Thoracic aorta (tissue), 2 donors: ENCODE results near the gene TMSB4X. TPM values are rescaled to one million over a fixed set of nuclear protein-coding genes. Genes with fewer than 3 reads are reported as not detected.

Source experiments
- ATAC-seq: fragments of 150-250 bp; one replicate; pipeline ENCODE4 v1.8.0; 2017; ENCODE audit warnings: low read depth; ENCODE audit not compliant: insufficient number of reproducible peaks, low FRiP score
- DNase-seq: peaks from one replicate; pipeline ENCODE4 v3.0.0-alpha.2; 2020; ENCODE audit warnings: low spot score
- H3K27ac ChIP-seq, 2 donors: fragments of 200-600 bp; sonication (generic); 1 replicate in 1 of 2; 2 replicates in 1 of 2; pipeline ENCODE4 v1.5.1; 2016; ENCODE audit warnings: mild to moderate bottlenecking in 2 of 2, moderate library complexity in 2 of 2
- H3K27me3 ChIP-seq: fragments of 200-600 bp; sonication (generic); replicated peaks from 2 replicates; pipeline ENCODE4 v1.6.0; 2016; ENCODE audit warnings: mild to moderate bottlenecking; ENCODE audit not compliant: insufficient read depth
- H3K36me3 ChIP-seq: fragments of 200-600 bp; sonication (generic); one replicate; pipeline ENCODE4 v1.5.1; 2016
- H3K4me1 ChIP-seq, 2 donors: fragments of 200-600 bp; sonication (generic); 1 replicate in 1 of 2; 2 replicates in 1 of 2; pipeline versions ENCODE4 v1.5.1 to v1.6.0; 2016; ENCODE audit warnings: low read depth in 2 of 2, mild to moderate bottlenecking in 1 of 2; ENCODE audit not compliant: control insufficient read depth in 1 of 2
- H3K4me3 ChIP-seq: fragments of 200-600 bp; sonication (generic); 2 replicates; pipeline ENCODE4 v1.5.1; 2016; ENCODE audit warnings: mild to moderate bottlenecking
- H3K9me3 ChIP-seq: fragments of 200-600 bp; sonication (generic); 2 replicates; pipeline ENCODE4 v1.5.1; 2016
- total RNA-seq, 2 donors: library from RNA; depleted of rRNA; stranded (reverse); fragments of >200 nt; gene quantifications; one replicate each; pipeline versions ENCODE4 v1.1.0 to v1.2.3, GENCODE V29; 2016
- TF ChIP-seq, protein P1 (sequence below): fragments of 200-600 bp; sonication (generic); IDR thresholded peaks from one replicate; pipeline ENCODE4 v1.5.1; 2019; ENCODE audit warnings: antibody characterized with exemption

TMSB4X gene
- total RNA-seq, 2 donors from 2014 or later: 3,886 to 3,920 TPM

DNA sequence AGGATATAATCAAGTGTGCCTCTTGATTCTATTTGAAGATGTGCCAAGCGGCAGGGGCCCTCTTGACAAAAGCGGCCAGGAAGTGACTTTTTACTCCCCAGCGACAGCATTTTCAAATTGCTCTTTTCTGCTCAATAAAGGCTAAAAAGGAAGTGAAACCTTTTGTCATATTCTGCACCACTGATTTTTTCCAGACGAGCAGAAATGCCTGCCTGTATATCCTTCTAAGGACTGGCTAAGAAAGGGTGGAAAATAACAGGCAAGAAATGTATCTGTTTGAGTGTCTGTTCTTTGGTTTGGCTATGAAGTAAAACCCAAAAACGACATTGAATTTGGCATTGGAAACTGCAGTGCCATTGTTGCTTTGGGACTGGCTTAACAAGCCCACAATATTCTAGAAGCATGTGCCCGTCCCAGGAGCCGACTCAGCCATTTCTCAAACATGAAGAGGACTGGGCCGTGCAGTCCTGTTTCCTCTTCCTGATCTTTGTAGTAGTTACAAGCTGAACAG, 25.4 kb downstream of the TMSB4X start:
- ATAC-seq (no peak), DNase-seq (no peak)
- H3K4me1 ChIP-seq: peaks cover 7 to 17% of the 10 kb centered on the region in 2 donors
- peak overlapping the region; percentile 35 for H3K4me3 ChIP-seq
- TF ChIP-seq, protein P1, sequence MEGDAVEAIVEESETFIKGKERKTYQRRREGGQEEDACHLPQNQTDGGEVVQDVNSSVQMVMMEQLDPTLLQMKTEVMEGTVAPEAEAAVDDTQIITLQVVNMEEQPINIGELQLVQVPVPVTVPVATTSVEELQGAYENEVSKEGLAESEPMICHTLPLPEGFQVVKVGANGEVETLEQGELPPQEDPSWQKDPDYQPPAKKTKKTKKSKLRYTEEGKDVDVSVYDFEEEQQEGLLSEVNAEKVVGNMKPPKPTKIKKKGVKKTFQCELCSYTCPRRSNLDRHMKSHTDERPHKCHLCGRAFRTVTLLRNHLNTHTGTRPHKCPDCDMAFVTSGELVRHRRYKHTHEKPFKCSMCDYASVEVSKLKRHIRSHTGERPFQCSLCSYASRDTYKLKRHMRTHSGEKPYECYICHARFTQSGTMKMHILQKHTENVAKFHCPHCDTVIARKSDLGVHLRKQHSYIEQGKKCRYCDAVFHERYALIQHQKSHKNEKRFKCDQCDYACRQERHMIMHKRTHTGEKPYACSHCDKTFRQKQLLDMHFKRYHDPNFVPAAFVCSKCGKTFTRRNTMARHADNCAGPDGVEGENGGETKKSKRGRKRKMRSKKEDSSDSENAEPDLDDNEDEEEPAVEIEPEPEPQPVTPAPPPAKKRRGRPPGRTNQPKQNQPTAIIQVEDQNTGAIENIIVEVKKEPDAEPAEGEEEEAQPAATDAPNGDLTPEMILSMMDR: no peak
- H3K27me3 ChIP-seq: no peaks in the 10 kb centered on the region
- no peaks in the 10 kb centered on the region for H3K36me3 ChIP-seq
- H3K9me3 ChIP-seq: no peaks in the 10 kb centered on the region
- peak overlapping the region; percentile 34 to 57 for H3K27ac ChIP-seq

DNA sequence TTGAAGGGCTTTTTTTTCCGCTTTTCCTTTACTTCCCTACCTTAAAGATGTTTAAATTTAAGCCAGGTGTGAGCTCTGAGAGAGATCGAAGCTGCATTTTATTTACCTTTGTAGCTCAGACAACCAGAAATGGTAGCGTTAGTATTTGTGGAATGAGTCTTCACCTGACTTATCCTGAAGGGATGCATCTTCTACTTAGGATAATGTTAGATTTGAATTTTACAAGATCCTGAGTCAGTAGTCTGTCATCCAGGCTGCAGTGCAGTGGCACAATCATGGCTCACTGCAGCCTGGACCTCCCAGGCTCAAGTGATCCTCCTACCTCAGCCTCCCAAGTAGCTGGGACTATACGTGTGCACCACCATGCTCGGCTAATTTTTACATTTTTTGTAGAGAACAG, 26.2 kb downstream of the TMSB4X start:
- Histone ChIP-seq H3K4me3 (no peak overlapping the region), H3K4me1 (peaks cover 7 to 24% of the 10 kb centered on the region in 2 donors), H3K36me3 (no peaks in the 10 kb centered on the region), H3K27me3 (no peaks in the 10 kb centered on the region), H3K27ac (peak overlapping the region in 1 of 2 donors; percentile 57), H3K9me3 (no peaks in the 10 kb centered on the region)
- TF ChIP-seq, protein P1: no peak
- DNase-seq (no peak), ATAC-seq (no peak)

DNA sequence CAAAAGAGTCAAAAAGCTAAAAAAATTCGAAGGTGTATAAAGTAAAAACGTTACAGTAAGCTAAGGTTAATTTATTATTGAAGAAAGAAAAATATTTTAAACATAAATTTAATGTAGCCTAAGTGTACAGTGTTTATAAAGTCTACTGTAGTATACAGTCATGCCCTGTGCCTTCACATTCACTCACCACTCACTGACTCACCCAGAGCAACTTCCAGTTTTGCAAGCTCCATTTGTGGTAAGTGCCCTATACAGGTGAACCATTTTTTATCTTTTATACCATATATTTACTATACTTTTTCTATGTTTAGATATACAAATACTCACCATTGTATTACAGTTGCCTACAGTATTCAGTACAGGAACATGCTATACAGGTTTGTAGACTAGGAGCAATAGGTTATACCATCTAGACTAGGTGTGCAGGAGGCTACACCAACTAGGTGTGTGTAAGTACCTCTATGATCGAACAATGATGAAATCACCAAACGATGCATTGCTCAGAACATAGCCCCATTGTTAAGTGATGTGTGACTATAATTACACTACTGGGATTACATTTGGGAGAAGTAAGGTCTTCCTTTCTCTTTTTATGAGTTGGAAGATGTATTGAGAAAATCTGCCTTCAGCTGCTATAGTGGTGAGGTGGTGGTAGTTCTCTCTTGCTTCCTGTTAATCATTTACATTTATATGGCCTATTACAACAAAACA, 27.2 kb downstream of the TMSB4X start:
- ATAC-seq (no peak), DNase-seq (no peak)
- no peak overlapping the region for H3K27ac ChIP-seq
- H3K36me3 ChIP-seq: no peaks in the 10 kb centered on the region
- peaks cover 10 to 34% of the 10 kb centered on the region in 2 donors for H3K4me1 ChIP-seq
- H3K9me3 ChIP-seq: no peaks in the 10 kb centered on the region
- TF ChIP-seq, protein P1: no peak
- no peak overlapping the region for H3K4me3 ChIP-seq
- H3K27me3 ChIP-seq: no peaks in the 10 kb centered on the region

DNA sequence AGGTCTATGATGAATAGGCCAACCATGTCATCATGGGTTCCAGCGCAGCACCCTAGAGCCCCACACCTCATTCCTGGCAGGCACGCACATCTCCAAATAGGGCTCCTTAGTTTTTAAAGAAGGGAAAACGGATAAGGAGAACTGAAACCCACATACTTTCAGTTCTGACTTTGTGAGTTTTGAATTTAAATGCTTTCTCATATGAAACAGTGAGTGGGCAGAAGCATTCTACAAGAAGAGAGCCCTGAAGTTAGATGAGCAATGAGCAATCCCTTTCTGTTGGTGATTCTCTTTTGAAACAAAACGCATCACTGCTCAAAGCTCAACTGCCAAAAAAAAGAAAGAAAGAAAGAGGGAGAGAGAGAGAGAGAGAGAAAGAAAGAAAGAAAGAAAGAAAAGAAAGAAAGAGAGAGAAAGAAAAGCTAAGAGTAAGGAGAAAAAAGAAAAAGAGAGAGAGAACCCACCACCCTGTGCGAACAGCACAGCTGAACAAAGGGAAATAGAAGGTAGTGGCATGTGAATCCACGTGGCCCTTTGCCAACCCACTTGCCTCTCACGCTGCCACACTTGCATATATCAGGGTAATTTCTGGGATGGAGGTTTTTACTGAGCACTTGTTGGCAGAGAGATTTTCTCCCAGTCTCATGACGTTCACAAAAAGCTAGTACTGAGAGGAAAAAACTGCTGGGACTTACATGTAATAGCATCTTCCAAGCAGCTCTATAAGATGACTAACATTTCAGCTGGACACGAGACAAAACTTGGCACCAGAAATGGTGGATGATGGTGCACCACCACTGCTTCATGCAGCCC, 31.0 kb downstream of the TMSB4X start:
- ATAC-seq (no peak), DNase-seq (no peak)
- Histone ChIP-seq H3K27ac (peak overlapping the region; percentile 61 to 63), H3K27me3 (no peaks in the 10 kb centered on the region), H3K4me3 (peak overlapping the region; percentile 46), H3K9me3 (no peaks in the 10 kb centered on the region), H3K4me1 (peaks cover 17 to 51% of the 10 kb centered on the region in 2 donors), H3K36me3 (no peaks in the 10 kb centered on the region)
- TF ChIP-seq, protein P1: no peak
